ENCODE results near the gene FOXF2.

- TF ChIP-seq, protein P1, sequence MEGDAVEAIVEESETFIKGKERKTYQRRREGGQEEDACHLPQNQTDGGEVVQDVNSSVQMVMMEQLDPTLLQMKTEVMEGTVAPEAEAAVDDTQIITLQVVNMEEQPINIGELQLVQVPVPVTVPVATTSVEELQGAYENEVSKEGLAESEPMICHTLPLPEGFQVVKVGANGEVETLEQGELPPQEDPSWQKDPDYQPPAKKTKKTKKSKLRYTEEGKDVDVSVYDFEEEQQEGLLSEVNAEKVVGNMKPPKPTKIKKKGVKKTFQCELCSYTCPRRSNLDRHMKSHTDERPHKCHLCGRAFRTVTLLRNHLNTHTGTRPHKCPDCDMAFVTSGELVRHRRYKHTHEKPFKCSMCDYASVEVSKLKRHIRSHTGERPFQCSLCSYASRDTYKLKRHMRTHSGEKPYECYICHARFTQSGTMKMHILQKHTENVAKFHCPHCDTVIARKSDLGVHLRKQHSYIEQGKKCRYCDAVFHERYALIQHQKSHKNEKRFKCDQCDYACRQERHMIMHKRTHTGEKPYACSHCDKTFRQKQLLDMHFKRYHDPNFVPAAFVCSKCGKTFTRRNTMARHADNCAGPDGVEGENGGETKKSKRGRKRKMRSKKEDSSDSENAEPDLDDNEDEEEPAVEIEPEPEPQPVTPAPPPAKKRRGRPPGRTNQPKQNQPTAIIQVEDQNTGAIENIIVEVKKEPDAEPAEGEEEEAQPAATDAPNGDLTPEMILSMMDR (IDR thresholded peaks at IDR 0.05), result no peak
- no peak for TF ChIP-seq ZFX (IDR thresholded peaks at IDR 0.05; ENCODE audit: borderline replicate concordance)
These were observed 15.3 kb downstream of the FOXF2 start for GRCh38 chr6:1404713-1405098.
